GM18867 (cell line): ENCODE measurements around the gene LRRTM3.

Experiments used
- ATAC-seq: cut with Tn5 transposase; IDR thresholded peaks from one replicate; pipeline ENCODE4 v1.9.1; 2021; ENCODE audit warnings: mild to moderate bottlenecking, moderate library complexity; ENCODE audit not compliant: unreplicated experiment

Gene LRRTM3

DNA sequence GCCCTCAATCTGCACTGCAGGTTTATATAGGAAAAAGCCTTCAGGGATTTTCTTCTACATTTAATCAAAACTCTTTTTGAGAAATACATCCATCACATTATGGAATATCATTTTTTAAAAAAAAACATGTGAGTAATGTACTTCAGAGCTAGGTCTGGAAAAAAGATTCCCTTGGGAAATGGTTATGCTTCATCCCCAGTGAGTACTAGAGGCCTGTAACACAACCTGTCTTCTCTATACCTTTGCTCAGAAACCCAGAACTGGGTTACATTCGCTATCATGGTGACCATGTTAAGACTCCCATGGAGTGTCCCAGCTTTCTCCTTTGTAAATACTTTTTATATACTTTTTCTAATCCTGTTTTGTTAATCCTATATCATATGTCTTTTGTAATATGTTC lies 186.9 kb downstream of the LRRTM3 start:
- ATAC-seq, result no peak

DNA sequence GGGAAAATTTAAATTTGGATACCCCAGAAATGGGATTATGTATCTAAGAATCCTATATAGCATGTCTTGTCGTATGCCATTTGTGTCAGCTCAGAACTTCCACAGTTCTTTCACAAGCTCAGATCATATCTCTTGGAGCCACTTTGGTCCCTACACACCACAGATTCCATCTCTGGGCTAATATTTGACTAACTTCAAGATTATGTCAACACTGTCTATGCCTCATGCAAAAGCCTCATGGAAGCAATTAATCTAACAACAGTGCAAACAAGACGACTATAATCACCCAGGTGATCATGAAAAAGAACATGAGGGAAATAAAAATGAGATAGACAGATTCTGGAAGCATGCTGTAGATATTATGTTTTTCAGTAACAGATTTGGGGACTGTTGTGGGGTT lies 189.1 kb downstream of the LRRTM3 start:
- ATAC-seq, result no peak

GRCh38 chr10:67115972-67116371 lies 190.1 kb downstream of the LRRTM3 start:
- ATAC-seq, result no peak

DNA sequence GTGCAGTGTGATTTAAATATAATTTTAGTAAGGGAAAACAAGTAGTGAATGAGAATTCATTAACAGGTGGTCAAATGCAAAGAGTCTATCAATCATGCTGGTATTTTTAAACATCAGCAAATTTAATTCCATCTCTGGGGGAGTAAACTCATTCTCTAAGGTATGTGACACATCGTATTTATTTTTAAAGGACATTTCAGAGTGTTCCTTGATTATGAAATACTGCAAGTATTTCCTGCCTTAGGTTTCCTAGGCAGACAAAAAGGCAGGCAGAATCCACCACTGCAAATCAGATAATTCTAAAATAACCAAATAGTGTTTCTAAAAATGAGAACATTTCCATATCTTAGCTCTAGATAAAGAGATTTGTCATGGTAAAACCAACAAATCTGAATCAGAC lies 193.8 kb downstream of the LRRTM3 start:
- ATAC-seq, result no peak

DNA sequence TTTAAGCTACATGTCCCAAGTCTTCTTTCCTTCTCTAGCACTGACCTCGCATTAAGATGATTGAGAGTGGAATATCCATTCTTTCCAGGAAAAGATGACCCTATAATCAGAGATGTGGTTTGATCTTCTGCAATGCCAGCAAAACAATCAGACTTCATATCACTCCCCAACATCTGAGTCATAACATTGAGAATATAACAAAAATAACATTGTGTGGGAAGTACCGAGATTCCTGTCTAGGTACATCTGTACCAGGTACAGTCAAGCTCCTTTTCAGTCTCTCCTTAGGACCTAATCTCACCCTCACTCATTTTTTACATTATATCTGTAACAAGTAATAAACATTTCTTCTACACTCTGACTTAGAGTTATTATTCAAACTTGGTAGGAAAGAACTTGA lies 201.6 kb downstream of the LRRTM3 start:
- no peak for ATAC-seq

DNA sequence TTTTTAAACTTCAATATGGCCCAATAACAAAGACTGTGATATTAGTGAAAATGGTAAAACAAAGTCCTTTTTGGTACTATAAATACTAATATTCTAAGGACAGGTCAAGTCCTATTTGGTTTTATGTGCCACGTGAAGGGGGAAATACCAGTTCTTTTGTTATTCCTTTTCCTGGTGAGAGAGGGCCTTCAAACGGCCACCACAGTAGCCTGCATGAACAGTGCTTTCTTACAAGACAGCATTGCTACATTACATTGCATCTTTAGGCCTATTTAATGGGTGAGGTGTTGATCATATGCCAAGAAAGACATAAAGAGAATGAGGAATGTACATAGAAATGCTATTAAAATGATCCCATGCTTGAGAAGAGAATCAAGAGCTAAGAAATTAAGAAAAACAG lies 214.8 kb downstream of the LRRTM3 start:
- ATAC-seq, result no peak

DNA sequence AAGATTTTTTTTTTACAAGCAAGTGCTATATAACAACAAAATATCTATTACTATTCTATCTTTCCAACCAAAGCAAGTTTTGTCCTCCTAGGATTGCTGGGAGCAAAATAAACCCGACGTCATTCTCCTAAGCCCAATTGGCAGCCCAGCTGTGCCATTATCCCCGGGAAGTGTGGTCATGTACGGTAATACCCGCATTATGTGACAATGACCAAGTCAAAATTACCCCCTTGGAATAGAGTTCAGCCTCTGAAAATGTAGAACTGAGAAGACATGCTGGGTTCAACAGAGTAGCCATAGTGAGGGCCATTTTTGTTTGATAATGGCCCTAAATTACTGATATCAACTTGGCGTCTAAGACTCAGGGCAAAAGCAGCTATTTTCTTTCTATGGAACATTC lies 215.5 kb downstream of the LRRTM3 start:
- ATAC-seq, result no peak

- ATAC-seq, result no peak
Observed at GRCh38 chr10:67144530-67144929, 218.7 kb downstream of the LRRTM3 start.
